Measurements from ENCODE around the gene SNU13. TPM values are rescaled to one million over a fixed set of nuclear protein-coding genes. Genes with fewer than 3 reads are reported as not detected.

SNU13 gene
- total RNA-seq, 1 donor from 2014 or later, result 175 TPM

GRCh38 chr22:41642331-41643110 lies 46.1 kb downstream of the SNU13 start:
- peak overlapping the region; percentile 14 for H3K27ac Mint-ChIP-seq (ENCODE audit: unreplicated experiment)
- FAIRE-seq (peak; percentile 5), DNase-seq (ENCODE audit: low read depth) (peak; percentile 20)
- H4K20me1 ChIP-seq (ENCODE audit: insufficient read depth, low read length), result peaks cover 26% of the 10 kb centered on the region
- H3K36me3 Mint-ChIP-seq (ENCODE audit: low read depth, unreplicated experiment), result peaks cover 14% of the 10 kb centered on the region
- no peaks in the 10 kb centered on the region for H3K9me3 Mint-ChIP-seq (ENCODE audit: unreplicated experiment)
- peaks cover 35% of the 10 kb centered on the region for H3K79me2 ChIP-seq (ENCODE audit: insufficient read depth, low read length)
- no peak overlapping the region for H2AFZ ChIP-seq (ENCODE audit: low read depth, low read length)
- H3K36me3 ChIP-seq (ENCODE audit: insufficient read depth, low read length), result peaks cover 52% of the 10 kb centered on the region
- H3K27ac ChIP-seq (ENCODE audit: low read depth, low read length), result peak overlapping the region; percentile 29
- no peak overlapping the region for H3K4me3 Mint-ChIP-seq (ENCODE audit: unreplicated experiment)
- H3K4me1 Mint-ChIP-seq (ENCODE audit: low read depth, unreplicated experiment), result peaks cover 8% of the 10 kb centered on the region
- no peaks in the 10 kb centered on the region for H3K27me3 ChIP-seq (ENCODE audit: insufficient read depth, low read length)
- no peak overlapping the region for H3K4me3 ChIP-seq (ENCODE audit: insufficient read depth, low read depth, low read length)
- no peaks in the 10 kb centered on the region for H3K9me3 ChIP-seq (ENCODE audit: insufficient read depth, low read depth, low read length)
- TF ChIP-seq EZH2 (IDR thresholded peaks at IDR 0.05; ENCODE audit: insufficient read depth, low read length), result no peak
- no peak for TF ChIP-seq CTCF (IDR thresholded peaks at IDR 0.05; ENCODE audit: insufficient read depth, low read depth, low read length)
- no peaks in the 10 kb centered on the region for H3K27me3 Mint-ChIP-seq (ENCODE audit: low read depth, unreplicated experiment)
- H3K9ac ChIP-seq (ENCODE audit: low read length), result no peak overlapping the region
- H3K4me2 ChIP-seq (ENCODE audit: low read length), result no peak overlapping the region
- H3K4me1 ChIP-seq (ENCODE audit: insufficient read depth, low read length), result no peaks in the 10 kb centered on the region

GRCh38 chr22:41641854-41642253 lies 46.8 kb downstream of the SNU13 start:
- Mint-ChIP-seq H3K9me3 (ENCODE audit: unreplicated experiment) (no peaks in the 10 kb centered on the region), H3K27me3 (ENCODE audit: low read depth, unreplicated experiment) (no peaks in the 10 kb centered on the region), H3K4me1 (ENCODE audit: low read depth, unreplicated experiment) (peaks cover 8% of the 10 kb centered on the region), H3K27ac (ENCODE audit: unreplicated experiment) (no peak overlapping the region), H3K36me3 (ENCODE audit: low read depth, unreplicated experiment) (peaks cover 14% of the 10 kb centered on the region), H3K4me3 (ENCODE audit: unreplicated experiment) (no peak overlapping the region)
- H3K9me3 ChIP-seq (ENCODE audit: insufficient read depth, low read depth, low read length), result no peaks in the 10 kb centered on the region
- H3K27me3 ChIP-seq (ENCODE audit: insufficient read depth, low read length), result no peaks in the 10 kb centered on the region
- H3K4me1 ChIP-seq (ENCODE audit: insufficient read depth, low read length), result no peaks in the 10 kb centered on the region
- DNase-seq (ENCODE audit: low read depth) (no peak), FAIRE-seq (no peak)
- H3K27ac ChIP-seq (ENCODE audit: low read depth, low read length), result no peak overlapping the region
- peaks cover 41% of the 10 kb centered on the region for H3K79me2 ChIP-seq (ENCODE audit: insufficient read depth, low read length)
- H2AFZ ChIP-seq (ENCODE audit: low read depth, low read length), result no peak overlapping the region
- TF ChIP-seq CTCF (IDR thresholded peaks at IDR 0.05; ENCODE audit: insufficient read depth, low read depth, low read length), result no peak
- no peak for TF ChIP-seq EZH2 (IDR thresholded peaks at IDR 0.05; ENCODE audit: insufficient read depth, low read length)
- peaks cover 30% of the 10 kb centered on the region for H4K20me1 ChIP-seq (ENCODE audit: insufficient read depth, low read length)
- no peak overlapping the region for H3K4me2 ChIP-seq (ENCODE audit: low read length)
- H3K36me3 ChIP-seq (ENCODE audit: insufficient read depth, low read length), result peaks cover 54% of the 10 kb centered on the region
- H3K9ac ChIP-seq (ENCODE audit: low read length), result no peak overlapping the region
- no peak overlapping the region for H3K4me3 ChIP-seq (ENCODE audit: insufficient read depth, low read depth, low read length)

GRCh38 chr22:41638748-41639147 lies 49.9 kb downstream of the SNU13 start:
- no peak overlapping the region for H3K4me3 Mint-ChIP-seq (ENCODE audit: unreplicated experiment)
- H3K4me1 Mint-ChIP-seq (ENCODE audit: low read depth, unreplicated experiment), result peaks cover 8% of the 10 kb centered on the region
- TF ChIP-seq EZH2 (IDR thresholded peaks at IDR 0.05; ENCODE audit: insufficient read depth, low read length) (no peak), CTCF (IDR thresholded peaks at IDR 0.05; ENCODE audit: insufficient read depth, low read depth, low read length) (no peak)
- Histone ChIP-seq H3K4me3 (ENCODE audit: insufficient read depth, low read depth, low read length) (no peak overlapping the region), H3K27ac (ENCODE audit: low read depth, low read length) (no peak overlapping the region), H3K9me3 (ENCODE audit: insufficient read depth, low read depth, low read length) (no peaks in the 10 kb centered on the region), H3K4me2 (ENCODE audit: low read length) (no peak overlapping the region), H3K36me3 (ENCODE audit: insufficient read depth, low read length) (peaks cover 64% of the 10 kb centered on the region), H4K20me1 (ENCODE audit: insufficient read depth, low read length) (peaks cover 52% of the 10 kb centered on the region), H2AFZ (ENCODE audit: low read depth, low read length) (no peak overlapping the region), H3K27me3 (ENCODE audit: insufficient read depth, low read length) (no peaks in the 10 kb centered on the region), H3K9ac (ENCODE audit: low read length) (no peak overlapping the region), H3K4me1 (ENCODE audit: insufficient read depth, low read length) (no peaks in the 10 kb centered on the region), H3K79me2 (ENCODE audit: insufficient read depth, low read length) (peaks cover 53% of the 10 kb centered on the region)
- H3K36me3 Mint-ChIP-seq (ENCODE audit: low read depth, unreplicated experiment), result peaks cover 14% of the 10 kb centered on the region
- DNase-seq (ENCODE audit: low read depth) (no peak), FAIRE-seq (no peak)
- H3K27me3 Mint-ChIP-seq (ENCODE audit: low read depth, unreplicated experiment), result no peaks in the 10 kb centered on the region
- no peaks in the 10 kb centered on the region for H3K9me3 Mint-ChIP-seq (ENCODE audit: unreplicated experiment)
- H3K27ac Mint-ChIP-seq (ENCODE audit: unreplicated experiment), result no peak overlapping the region

Data from astrocyte (in vitro differentiated cells and primary cell).